DND-41 (cell line): ENCODE measurements around the gene MOBP.

Experiments used
- EZH2 ChIP-seq: IDR thresholded peaks from 3 replicates; pipeline ENCODE4 v1.6.1; 2012; ENCODE audit warnings: borderline replicate concordance, low read depth, mild to moderate bottlenecking, moderate library complexity, low read length, inconsistent platforms; ENCODE audit not compliant: severe bottlenecking
- TF ChIP-seq, protein P1 (sequence below): IDR thresholded peaks from 2 replicates; pipeline ENCODE4 v1.5.1; 2012; ENCODE audit warnings: borderline replicate concordance, low read length, moderate library complexity, mild to moderate bottlenecking; ENCODE audit not compliant: poor library complexity, severe bottlenecking; ENCODE audit errors: extremely low read depth

DNA sequence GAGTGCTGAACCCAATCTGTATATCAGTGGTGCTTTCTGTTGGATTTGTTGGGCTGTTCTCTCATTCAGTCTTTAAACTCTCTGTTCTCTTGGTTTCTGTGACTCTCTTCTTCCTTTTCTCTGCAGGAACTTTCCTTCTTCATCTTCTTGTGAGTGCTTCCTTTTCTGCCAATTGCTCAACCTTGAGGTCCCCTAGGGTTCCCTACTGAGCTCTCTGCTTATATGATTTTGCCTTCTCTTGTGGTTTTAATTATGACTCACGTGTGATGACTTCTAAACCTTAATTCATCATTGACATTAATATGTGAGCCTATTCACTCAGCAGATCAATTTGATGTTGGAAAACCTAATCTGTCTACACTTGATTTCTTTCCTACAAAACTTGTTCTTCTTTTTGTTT, 39.4 kb downstream of the MOBP start:
- TF ChIP-seq, protein P1, sequence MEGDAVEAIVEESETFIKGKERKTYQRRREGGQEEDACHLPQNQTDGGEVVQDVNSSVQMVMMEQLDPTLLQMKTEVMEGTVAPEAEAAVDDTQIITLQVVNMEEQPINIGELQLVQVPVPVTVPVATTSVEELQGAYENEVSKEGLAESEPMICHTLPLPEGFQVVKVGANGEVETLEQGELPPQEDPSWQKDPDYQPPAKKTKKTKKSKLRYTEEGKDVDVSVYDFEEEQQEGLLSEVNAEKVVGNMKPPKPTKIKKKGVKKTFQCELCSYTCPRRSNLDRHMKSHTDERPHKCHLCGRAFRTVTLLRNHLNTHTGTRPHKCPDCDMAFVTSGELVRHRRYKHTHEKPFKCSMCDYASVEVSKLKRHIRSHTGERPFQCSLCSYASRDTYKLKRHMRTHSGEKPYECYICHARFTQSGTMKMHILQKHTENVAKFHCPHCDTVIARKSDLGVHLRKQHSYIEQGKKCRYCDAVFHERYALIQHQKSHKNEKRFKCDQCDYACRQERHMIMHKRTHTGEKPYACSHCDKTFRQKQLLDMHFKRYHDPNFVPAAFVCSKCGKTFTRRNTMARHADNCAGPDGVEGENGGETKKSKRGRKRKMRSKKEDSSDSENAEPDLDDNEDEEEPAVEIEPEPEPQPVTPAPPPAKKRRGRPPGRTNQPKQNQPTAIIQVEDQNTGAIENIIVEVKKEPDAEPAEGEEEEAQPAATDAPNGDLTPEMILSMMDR, result no peak
- TF ChIP-seq EZH2, result no peak
